ENCODE data around the gene ZNF433.

ZNF433 gene

GRCh38 chr19:12075538-12076139 is 40.2 kb upstream of the ZNF433 start:
- no peaks in the 10 kb centered on the region for H3K4me1 ChIP-seq (ENCODE audit: low read length)
- no peaks in the 10 kb centered on the region for H3K36me3 ChIP-seq (replicated peaks; ENCODE audit: insufficient read depth, low read length)
- no peaks in the 10 kb centered on the region for H3K79me2 ChIP-seq (ENCODE audit: low read length)
- DNase-seq = no peak
- no peak overlapping the region for H2AFZ ChIP-seq (ENCODE audit: low read length)
- TF ChIP-seq EZH2 (optimal IDR thresholded peaks at IDR 0.05; ENCODE audit: low read depth, low read length) (no peak), CTCF (IDR thresholded peaks at IDR 0.05; ENCODE audit: low read length) (no peak)
- no peak overlapping the region for H3K4me2 ChIP-seq (ENCODE audit: low read depth, low read length)
- H3K27me3 ChIP-seq (replicated peaks; ENCODE audit: insufficient read depth, low read length) = no peaks in the 10 kb centered on the region
- no peak overlapping the region for H3K9ac ChIP-seq (ENCODE audit: low read length)
- H4K20me1 ChIP-seq (ENCODE audit: insufficient read depth, low read length) = no peaks in the 10 kb centered on the region
- H3F3A ChIP-seq (ENCODE audit: insufficient read depth, low read length) = no peaks in the 10 kb centered on the region
- H3K9me2 ChIP-seq (replicated peaks; ENCODE audit: insufficient read depth, low read length) = no peaks in the 10 kb centered on the region
- H3K4me3 ChIP-seq (ENCODE audit: low read length) = no peak overlapping the region
- no peaks in the 10 kb centered on the region for H3K9me3 ChIP-seq (replicated peaks; ENCODE audit: insufficient read depth, low read length)
- no peak overlapping the region for H3K27ac ChIP-seq (ENCODE audit: low read length)

GRCh38 chr19:12064590-12065538 is 29.4 kb upstream of the ZNF433 start, which contains the start of gene ZNF844:
Gene ZNF844, plus strand, starts transcription at chr19:12064731. Its CDS starts 143 bp downstream, at chr19:12064874.
- Histone ChIP-seq H2AFZ (ENCODE audit: low read length) (no peak within 1 kb of the TSS), H3F3A (ENCODE audit: insufficient read depth, low read length) (no peaks in the 10 kb centered on the region), H3K4me1 (ENCODE audit: low read length) (no peaks in the 10 kb centered on the region), H3K36me3 (replicated peaks; ENCODE audit: insufficient read depth, low read length) (no peaks in the 10 kb centered on the region), H3K4me2 (ENCODE audit: low read depth, low read length) (peak within 1 kb of the TSS; percentile 27; the same call in 1 of the 2 replicates), H4K20me1 (ENCODE audit: insufficient read depth, low read length) (no peaks in the 10 kb centered on the region), H3K4me3 (ENCODE audit: low read length) (peak within 1 kb of the TSS; percentile 41; the same call in 1 of the 2 replicates), H3K9me2 (replicated peaks; ENCODE audit: insufficient read depth, low read length) (no peaks in the 10 kb centered on the region), H3K27ac (ENCODE audit: low read length) (no peak within 1 kb of the TSS), H3K9ac (ENCODE audit: low read length) (no peak within 1 kb of the TSS), H3K27me3 (replicated peaks; ENCODE audit: insufficient read depth, low read length) (no peaks in the 10 kb centered on the region), H3K9me3 (replicated peaks; ENCODE audit: insufficient read depth, low read length) (no peaks in the 10 kb centered on the region), H3K79me2 (ENCODE audit: low read length) (no peaks in the 10 kb centered on the region)
- no peak for DNase-seq
- TF ChIP-seq CTCF (IDR thresholded peaks at IDR 0.05; ENCODE audit: low read length) (no peak), EZH2 (optimal IDR thresholded peaks at IDR 0.05; ENCODE audit: low read depth, low read length) (no peak), EZH2phosphoT487 (IDR thresholded peaks at IDR 0.05; ENCODE audit: low read length) (no peak)

DNA sequence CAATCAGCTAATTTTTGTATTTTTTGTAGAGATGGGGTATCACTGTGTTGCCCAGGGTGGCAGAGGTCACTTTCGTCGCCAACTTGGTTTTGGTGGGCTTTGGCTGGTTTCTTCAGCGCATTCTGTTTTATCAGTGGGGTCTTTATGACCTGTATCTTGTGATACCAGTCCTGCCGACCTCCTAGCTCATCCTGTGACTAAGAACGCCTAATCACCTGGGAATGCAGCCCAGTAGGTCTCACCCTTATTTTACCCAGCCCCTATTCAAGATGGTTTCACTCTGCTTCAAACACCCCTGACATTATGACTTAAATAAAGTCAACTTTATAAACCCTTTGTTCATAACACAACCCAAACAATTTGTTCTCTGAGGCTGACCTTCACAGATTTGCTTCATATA is 20.3 kb upstream of the ZNF433 start:
- TF ChIP-seq EZH2 (optimal IDR thresholded peaks at IDR 0.05; ENCODE audit: low read depth, low read length) (no peak), EZH2phosphoT487 (IDR thresholded peaks at IDR 0.05; ENCODE audit: low read length) (no peak), CTCF (IDR thresholded peaks at IDR 0.05; ENCODE audit: low read length) (no peak)
- Histone ChIP-seq H2AFZ (ENCODE audit: low read length) (no peak overlapping the region), H4K20me1 (ENCODE audit: insufficient read depth, low read length) (no peaks in the 10 kb centered on the region), H3F3A (ENCODE audit: insufficient read depth, low read length) (no peaks in the 10 kb centered on the region), H3K9me2 (replicated peaks; ENCODE audit: insufficient read depth, low read length) (no peaks in the 10 kb centered on the region), H3K9ac (ENCODE audit: low read length) (no peak overlapping the region), H3K4me1 (ENCODE audit: low read length) (no peaks in the 10 kb centered on the region), H3K27ac (ENCODE audit: low read length) (no peak overlapping the region), H3K79me2 (ENCODE audit: low read length) (no peaks in the 10 kb centered on the region), H3K4me2 (ENCODE audit: low read depth, low read length) (no peak overlapping the region), H3K4me3 (ENCODE audit: low read length) (no peak overlapping the region), H3K27me3 (replicated peaks; ENCODE audit: insufficient read depth, low read length) (no peaks in the 10 kb centered on the region), H3K9me3 (replicated peaks; ENCODE audit: insufficient read depth, low read length) (no peaks in the 10 kb centered on the region), H3K36me3 (replicated peaks; ENCODE audit: insufficient read depth, low read length) (no peaks in the 10 kb centered on the region)
- no peak for DNase-seq

Measured in MM.1S (cell line).